ENCODE data around the gene AKNA.

AKNA gene

DNA sequence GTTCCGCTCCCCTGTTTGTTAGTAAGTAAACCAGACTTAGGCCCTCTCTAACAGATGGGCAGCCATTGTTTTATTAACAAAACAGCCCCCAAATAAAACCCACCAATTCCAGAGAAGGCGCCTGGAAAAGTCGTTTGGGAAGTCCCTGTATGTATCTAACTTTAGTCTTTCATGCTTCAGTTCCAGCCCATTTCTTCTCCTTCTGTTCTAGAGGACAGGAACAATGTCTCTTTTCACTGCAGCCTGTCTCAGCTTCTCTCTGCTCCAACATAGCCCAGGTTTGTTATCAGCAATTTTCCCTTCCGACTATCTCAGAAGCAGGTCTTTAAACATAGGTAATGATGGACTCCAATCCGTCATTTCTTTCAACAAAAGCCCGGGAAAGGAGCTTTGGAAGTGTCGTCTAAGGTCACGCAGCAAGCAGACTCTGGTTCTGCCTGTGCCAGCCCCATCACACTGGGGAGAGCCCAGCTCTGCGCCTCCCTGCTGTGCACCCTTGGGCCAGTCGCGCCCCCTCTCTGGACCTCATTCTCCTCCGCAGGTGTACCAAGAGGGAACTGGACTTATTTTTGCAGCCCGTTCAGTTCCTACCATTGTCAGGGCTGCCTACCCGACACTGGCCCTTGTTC lies 9.6 kb upstream of the AKNA start:
- DNase-seq (ENCODE audit: extremely low spot score, insufficient read length, low read depth) (no peak), FAIRE-seq (no peak)

DNA sequence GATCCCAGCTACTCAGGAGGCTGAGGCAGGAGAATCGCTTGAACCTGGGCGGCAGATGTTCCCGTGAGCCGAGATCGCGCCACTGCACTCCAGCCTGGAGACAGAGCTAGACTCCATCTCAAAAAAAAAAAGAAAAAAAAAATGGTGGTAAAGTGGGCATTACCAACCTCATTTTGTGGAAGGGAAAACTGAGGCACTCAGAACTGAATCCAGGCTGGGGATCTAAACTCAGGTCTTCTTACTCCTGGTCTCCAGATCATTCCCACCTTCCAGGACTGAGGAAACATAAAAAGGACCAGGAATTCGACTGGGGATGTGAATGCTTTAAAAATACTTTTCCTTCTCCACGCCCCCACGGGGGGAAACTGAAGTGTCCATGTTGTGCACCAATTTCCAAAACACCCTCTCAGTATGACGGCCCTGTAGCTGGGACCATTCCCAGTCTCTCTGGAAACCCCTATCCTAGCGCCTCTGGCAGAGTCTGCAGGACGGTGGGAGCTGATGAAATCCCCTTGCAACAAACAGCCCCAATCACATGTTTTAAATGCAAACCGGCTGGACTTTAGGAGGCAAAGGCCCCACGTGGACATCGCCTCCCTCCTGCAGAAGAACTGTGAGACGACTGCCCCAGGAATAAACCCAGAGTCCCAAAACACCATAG lies 8.9 kb upstream of the AKNA start:
- no peak for DNase-seq (ENCODE audit: extremely low spot score, insufficient read length, low read depth)
- FAIRE-seq, result no peak

DNA sequence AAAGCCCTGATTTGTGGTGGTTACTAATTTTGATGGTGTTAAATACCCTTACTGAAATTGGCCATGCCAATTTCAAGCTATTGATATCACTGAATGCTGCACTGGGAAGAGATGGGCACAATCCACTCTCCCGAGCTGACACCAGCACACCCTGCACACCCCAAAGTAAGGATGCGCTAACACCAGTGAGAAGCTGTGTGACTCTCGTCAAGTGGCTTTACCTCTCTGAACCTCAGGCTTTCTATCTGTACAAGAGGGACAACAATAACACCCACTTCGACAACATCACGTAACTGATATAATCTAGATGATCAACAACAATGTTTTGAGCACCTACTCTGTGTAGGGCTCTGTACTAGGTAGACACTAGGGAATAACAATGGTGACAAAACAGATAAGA lies 8.0 kb upstream of the AKNA start:
- DNase-seq (ENCODE audit: extremely low spot score, insufficient read length, low read depth) (no peak), FAIRE-seq (no peak)

DNA sequence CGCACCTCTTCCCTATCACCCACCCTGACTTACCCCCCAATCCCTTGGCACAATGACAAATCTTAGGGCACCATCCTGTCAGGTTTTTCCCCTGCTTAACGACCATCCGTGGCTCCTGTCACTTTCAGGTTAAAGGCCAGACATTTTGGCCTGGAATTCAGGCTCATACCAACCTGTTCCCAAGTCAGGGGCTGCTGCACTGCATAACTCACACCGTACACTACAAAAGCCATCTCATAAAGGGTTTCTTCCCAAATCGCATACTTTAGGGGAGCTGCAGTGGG lies 7.5 kb upstream of the AKNA start:
- DNase-seq (ENCODE audit: extremely low spot score, insufficient read length, low read depth), result no peak
- no peak for FAIRE-seq

GRCh38 chr9:114394523-114395333 lies 6.9 kb upstream of the AKNA start:
- FAIRE-seq (no peak), DNase-seq (ENCODE audit: extremely low spot score, insufficient read length, low read depth) (no peak)

- no peak for DNase-seq (ENCODE audit: extremely low spot score, insufficient read length, low read depth)
- no peak for FAIRE-seq
Observed at GRCh38 chr9:114392749-114393112, 4.9 kb upstream of the AKNA start.

DNA sequence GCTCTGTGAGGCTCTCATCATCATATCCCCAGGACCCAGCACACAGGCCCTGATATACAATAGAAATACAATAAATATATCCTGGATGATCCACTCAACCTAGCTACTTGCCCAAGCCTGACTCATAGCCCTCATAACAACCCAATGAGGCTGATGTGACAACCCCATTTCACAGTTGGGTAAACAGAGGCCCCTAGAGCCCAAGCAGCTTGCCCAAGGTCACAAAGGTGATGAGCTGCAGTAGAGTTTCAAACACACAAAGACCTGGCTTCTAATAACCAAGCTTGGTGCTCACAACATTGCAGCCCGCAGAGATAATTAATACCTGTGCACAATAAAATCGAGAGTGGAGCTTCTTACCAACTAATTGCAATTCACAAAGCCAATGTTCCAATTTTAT lies 3.2 kb upstream of the AKNA start:
- no peak for DNase-seq (ENCODE audit: extremely low spot score, insufficient read length, low read depth)
- no peak for FAIRE-seq

- no peak for DNase-seq (ENCODE audit: extremely low spot score, insufficient read length, low read depth)
Observed at GRCh38 chr9:114389612-114390368, 2.0 kb upstream of the AKNA start.

DNA sequence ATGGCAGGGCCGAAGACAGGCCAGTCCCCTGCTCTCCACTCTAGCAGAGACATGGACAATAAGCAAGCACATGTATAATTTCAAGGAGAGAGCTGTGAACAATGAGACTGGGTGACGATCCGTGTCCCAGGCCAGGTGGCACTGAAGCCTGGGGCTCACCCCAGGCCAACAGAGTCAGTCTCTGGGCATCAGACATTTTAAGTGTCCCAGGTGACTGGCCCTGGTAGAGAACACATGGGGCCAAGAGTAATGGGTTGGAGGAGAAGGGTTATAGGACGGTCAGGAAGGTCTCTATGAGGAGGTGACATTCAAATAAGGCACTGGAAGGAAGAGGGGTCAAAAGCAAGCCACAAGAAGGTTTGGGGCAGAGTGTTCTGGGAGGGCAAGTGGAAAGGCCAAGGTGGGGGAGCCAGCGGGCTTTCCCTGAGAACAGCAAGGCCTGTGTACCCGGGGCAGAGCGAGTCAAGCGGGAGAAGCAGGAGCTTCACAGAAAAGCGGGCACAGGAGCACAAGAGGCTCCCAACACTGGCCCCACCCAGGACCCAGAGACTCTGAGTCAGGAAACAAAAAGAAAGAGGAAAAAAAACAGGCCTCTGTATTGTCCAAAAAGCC lies 1.1 kb upstream of the AKNA start:
- FAIRE-seq (peak; percentile 69), DNase-seq (ENCODE audit: extremely low spot score, insufficient read length, low read depth) (no peak)

More at GRCh38 chr9:114389612-114390368, 2.0 kb upstream of the AKNA start:
- FAIRE-seq, result peak; percentile 70

DNA sequence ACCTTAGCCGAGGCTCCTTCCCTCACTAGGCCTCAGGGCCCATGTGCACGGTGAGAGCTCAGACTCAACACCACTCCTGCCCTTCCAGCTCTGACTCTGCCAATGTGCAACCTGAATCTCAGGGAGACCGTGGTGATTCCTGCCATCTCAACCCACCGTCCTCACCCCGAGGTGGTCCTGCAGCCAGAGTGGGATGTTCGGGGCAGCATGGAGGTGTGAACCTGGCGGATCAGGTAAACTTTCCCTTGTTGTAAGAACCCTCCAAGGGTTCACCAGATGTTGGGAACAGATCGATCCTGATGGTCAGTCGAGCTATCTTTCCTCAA lies 538 bp upstream of the AKNA start:
- FAIRE-seq (no peak), DNase-seq (ENCODE audit: extremely low spot score, insufficient read length, low read depth) (no peak)

GRCh38 chr9:114386886-114387679 lies 699 bp downstream of the AKNA start:
- FAIRE-seq (no peak), DNase-seq (ENCODE audit: extremely low spot score, insufficient read length, low read depth) (no peak)

DNA sequence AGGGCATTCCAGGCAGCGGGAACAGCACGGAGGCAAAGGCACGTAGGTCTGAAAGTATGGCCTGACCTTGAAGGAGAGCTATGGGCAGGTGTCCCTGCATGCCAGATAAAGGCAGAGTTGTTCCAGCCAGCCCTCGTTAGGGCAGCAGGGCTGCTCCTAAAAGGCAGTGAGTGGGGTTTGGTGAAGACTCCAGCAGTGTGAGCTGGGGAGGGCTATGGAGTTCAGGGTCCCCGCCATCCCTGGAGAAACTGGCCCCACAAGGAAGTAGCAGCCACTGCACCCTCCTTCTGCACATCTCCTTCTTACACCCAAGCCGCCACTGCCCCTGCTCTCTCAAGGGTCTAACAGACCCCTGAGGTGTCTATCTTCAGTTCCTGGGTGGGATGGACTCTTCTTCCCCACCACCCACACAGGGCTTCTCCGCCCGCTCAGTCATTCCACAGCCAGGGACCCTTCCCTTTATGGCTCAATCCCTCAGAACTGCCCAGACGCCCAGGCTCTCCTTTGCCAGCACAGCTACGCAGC lies 1.4 kb downstream of the AKNA start:
- no peak for DNase-seq (ENCODE audit: extremely low spot score, insufficient read length, low read depth)
- FAIRE-seq, result no peak

GRCh38 chr9:114385397-114386181 lies 2.2 kb downstream of the AKNA start:
- peak; percentile 55 for DNase-seq (ENCODE audit: extremely low spot score, insufficient read length, low read depth)
- peak; percentile 100 for FAIRE-seq

DNA sequence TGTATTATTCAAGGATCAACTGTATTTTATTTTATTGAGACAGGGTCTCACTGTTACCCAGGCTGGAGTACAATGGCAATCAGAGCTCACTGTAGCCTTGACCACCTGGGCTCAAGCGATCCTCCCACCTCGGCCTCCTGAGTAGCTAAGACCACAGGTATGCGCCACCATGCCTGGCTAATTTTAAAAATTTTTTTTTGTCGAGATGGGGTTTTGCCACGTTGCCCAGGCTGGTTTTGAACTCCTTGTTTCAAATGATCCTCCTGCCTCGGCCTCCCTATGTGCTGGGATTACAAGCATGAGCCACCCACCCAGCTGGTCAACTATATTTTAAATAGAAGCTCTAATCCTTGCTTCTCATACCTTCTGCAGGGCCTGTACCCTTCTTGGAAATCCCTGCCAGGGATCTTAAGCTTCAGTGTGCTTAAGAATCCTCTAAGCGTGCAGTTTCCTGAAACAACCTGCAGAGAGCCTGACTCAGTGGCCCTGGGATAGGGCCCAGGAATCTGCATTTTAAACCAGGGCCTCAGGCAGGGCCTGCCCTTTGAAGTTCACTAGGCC lies 2.9 kb downstream of the AKNA start:
- DNase-seq (ENCODE audit: extremely low spot score, insufficient read length, low read depth), result no peak
- FAIRE-seq, result no peak

GRCh38 chr9:114384341-114384740 lies 3.4 kb downstream of the AKNA start:
- DNase-seq (ENCODE audit: extremely low spot score, insufficient read length, low read depth), result no peak
- FAIRE-seq, result no peak

DNA sequence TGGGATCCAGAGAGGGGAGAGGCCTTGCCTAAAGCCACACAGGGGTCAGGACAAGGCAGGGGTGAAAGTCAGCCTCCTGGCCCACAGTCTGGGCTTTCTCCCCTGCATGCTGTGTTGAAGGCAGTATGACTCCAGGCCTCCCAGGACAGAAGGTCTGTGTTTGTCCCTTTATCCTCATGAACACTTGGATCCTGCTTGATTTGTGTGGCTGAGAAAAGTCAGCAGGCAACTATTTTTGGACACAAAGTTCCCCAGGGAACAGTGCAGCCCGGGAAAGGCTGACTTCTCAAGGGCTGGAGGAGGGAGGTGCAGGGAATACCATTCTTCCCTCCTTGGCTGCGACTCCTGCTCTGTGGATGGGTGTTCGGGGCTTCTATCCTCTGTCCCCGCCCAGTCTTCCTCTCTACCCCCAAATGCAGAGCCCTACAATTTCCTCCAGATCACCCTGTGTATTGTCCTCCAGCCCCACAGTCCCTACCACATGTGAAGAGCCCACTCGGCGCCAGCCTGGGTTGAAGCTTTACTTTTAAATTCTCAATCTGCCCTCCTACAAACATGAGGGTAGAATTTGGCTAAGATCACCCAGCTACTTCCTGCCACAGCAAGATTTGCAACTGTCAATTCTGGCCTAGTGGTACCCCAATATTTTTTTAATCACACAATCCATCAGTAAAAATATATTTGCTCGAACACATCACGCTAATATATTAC lies 4.1 kb downstream of the AKNA start:
- peak; percentile 78 for FAIRE-seq
- DNase-seq (ENCODE audit: extremely low spot score, insufficient read length, low read depth), result no peak

GRCh38 chr9:114382699-114383520 lies 4.9 kb downstream of the AKNA start:
- peak; percentile 80 for FAIRE-seq
- DNase-seq (ENCODE audit: extremely low spot score, insufficient read length, low read depth), result no peak
